ENCODE data around the gene EHBP1L1. TPM values are rescaled to one million over a fixed set of nuclear protein-coding genes. Genes with fewer than 3 reads are reported as not detected.

EHBP1L1 gene
- total RNA-seq, 1 donor from 2014 or later: 42.6 TPM

- peaks cover 24% of the 10 kb centered on the region for H3K36me3 Mint-ChIP-seq (ENCODE audit: unreplicated experiment)
- no peak for TF ChIP-seq CTCF (IDR thresholded peaks at IDR 0.05)
- H3K27ac Mint-ChIP-seq (ENCODE audit: unreplicated experiment): no peak overlapping the region
- H3K9me3 Mint-ChIP-seq (ENCODE audit: unreplicated experiment): no peaks in the 10 kb centered on the region
- no peak overlapping the region for H3K4me3 Mint-ChIP-seq (ENCODE audit: unreplicated experiment)
- peaks cover 32% of the 10 kb centered on the region for H3K4me1 Mint-ChIP-seq (ENCODE audit: unreplicated experiment)
- H3K27me3 Mint-ChIP-seq (ENCODE audit: unreplicated experiment): no peaks in the 10 kb centered on the region
- no peak for DNase-seq (ENCODE audit: extremely low spot score, unreplicated experiment)
Observed at GRCh38 chr11:65607614-65608426, 32.0 kb downstream of the EHBP1L1 start.

- peaks cover 36% of the 10 kb centered on the region for H3K4me1 Mint-ChIP-seq (ENCODE audit: unreplicated experiment)
- no peak overlapping the region for H3K4me3 Mint-ChIP-seq (ENCODE audit: unreplicated experiment)
- peaks cover 19% of the 10 kb centered on the region for H3K36me3 Mint-ChIP-seq (ENCODE audit: unreplicated experiment)
- H3K9me3 Mint-ChIP-seq (ENCODE audit: unreplicated experiment): no peaks in the 10 kb centered on the region
- DNase-seq (ENCODE audit: extremely low spot score, unreplicated experiment): no peak
- H3K27ac Mint-ChIP-seq (ENCODE audit: unreplicated experiment): peak overlapping the region; percentile 34
- no peak for TF ChIP-seq CTCF (IDR thresholded peaks at IDR 0.05)
- no peaks in the 10 kb centered on the region for H3K27me3 Mint-ChIP-seq (ENCODE audit: unreplicated experiment)
Observed at GRCh38 chr11:65609229-65609628, 33.4 kb downstream of the EHBP1L1 start.

DNA sequence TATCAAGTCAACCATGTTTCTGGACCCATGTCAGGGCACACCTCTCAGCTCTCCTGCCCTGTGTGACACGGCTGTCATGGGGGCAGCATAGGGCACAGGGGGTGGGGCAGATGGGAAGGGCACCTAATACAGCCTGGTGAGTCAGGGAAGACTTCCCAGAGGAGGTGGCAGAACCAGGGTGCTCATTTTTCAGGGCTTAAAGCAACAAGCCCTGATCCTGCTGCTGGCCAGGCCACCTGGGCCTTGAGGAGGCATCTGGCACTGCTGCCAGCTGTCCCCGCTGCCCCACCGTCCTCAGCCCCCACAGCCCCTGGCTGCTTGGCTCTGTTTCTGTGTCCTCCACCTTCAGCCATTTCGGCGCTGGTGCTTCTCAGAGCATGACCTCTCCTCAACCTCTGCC, 33.8 kb downstream of the EHBP1L1 start:
- TF ChIP-seq CTCF (IDR thresholded peaks at IDR 0.05): no peak
- Mint-ChIP-seq H3K4me3 (ENCODE audit: unreplicated experiment) (no peak overlapping the region), H3K27ac (ENCODE audit: unreplicated experiment) (peak overlapping the region; percentile 51), H3K36me3 (ENCODE audit: unreplicated experiment) (peaks cover 16% of the 10 kb centered on the region), H3K27me3 (ENCODE audit: unreplicated experiment) (no peaks in the 10 kb centered on the region), H3K9me3 (ENCODE audit: unreplicated experiment) (no peaks in the 10 kb centered on the region), H3K4me1 (ENCODE audit: unreplicated experiment) (peaks cover 36% of the 10 kb centered on the region)
- no peak for DNase-seq (ENCODE audit: extremely low spot score, unreplicated experiment)

GRCh38 chr11:65610404-65610803, 34.6 kb downstream of the EHBP1L1 start:
- Mint-ChIP-seq H3K4me3 (ENCODE audit: unreplicated experiment) (no peak overlapping the region), H3K27me3 (ENCODE audit: unreplicated experiment) (no peaks in the 10 kb centered on the region), H3K4me1 (ENCODE audit: unreplicated experiment) (peaks cover 36% of the 10 kb centered on the region), H3K27ac (ENCODE audit: unreplicated experiment) (peak overlapping the region; percentile 14), H3K9me3 (ENCODE audit: unreplicated experiment) (no peaks in the 10 kb centered on the region), H3K36me3 (ENCODE audit: unreplicated experiment) (peaks cover 16% of the 10 kb centered on the region)
- DNase-seq (ENCODE audit: extremely low spot score, unreplicated experiment): no peak
- TF ChIP-seq CTCF (IDR thresholded peaks at IDR 0.05): no peak

GRCh38 chr11:65611028-65611757, 35.3 kb downstream of the EHBP1L1 start:
- no peak for DNase-seq (ENCODE audit: extremely low spot score, unreplicated experiment)
- TF ChIP-seq CTCF (IDR thresholded peaks at IDR 0.05): no peak
- peaks cover 36% of the 10 kb centered on the region for H3K4me1 Mint-ChIP-seq (ENCODE audit: unreplicated experiment)
- H3K36me3 Mint-ChIP-seq (ENCODE audit: unreplicated experiment): peaks cover 13% of the 10 kb centered on the region
- H3K27ac Mint-ChIP-seq (ENCODE audit: unreplicated experiment): peak overlapping the region; percentile 57
- H3K9me3 Mint-ChIP-seq (ENCODE audit: unreplicated experiment): no peaks in the 10 kb centered on the region
- peak overlapping the region; percentile 89 for H3K4me3 Mint-ChIP-seq (ENCODE audit: unreplicated experiment)
- H3K27me3 Mint-ChIP-seq (ENCODE audit: unreplicated experiment): no peaks in the 10 kb centered on the region

Measured in osteocyte (in vitro differentiated cells).